H1 (cell line): Measurements from ENCODE around the gene VPS37C. TPM values are rescaled to one million over a fixed set of nuclear protein-coding genes. Genes with fewer than 3 reads are reported as not detected.

Experiments
- CHD7 ChIP-seq: fragments of 300-600 bp; sonication (generic); IDR thresholded peaks from 2 replicates; pipeline ENCODE4 v1.7.1; 2012; ENCODE audit warnings: low read length, moderate library complexity, mild to moderate bottlenecking, inconsistent platforms; ENCODE audit not compliant: insufficient replicate concordance
- JUND ChIP-seq: IDR thresholded peaks from 2 replicates; pipeline ENCODE4 v1.6.1; 2011; ENCODE audit warnings: mild to moderate bottlenecking, improper control_type of control experiment, low read length
- KDM4A ChIP-seq: IDR thresholded peaks from one replicate; pipeline ENCODE4 v1.7.1; 2012; ENCODE audit warnings: low read depth, mild to moderate bottlenecking, moderate library complexity, low read length, inconsistent platforms; ENCODE audit not compliant: severe bottlenecking
- PHF8 ChIP-seq: fragments of 200-600 bp; sonication (generic); conservative IDR thresholded peaks from 2 replicates; pipeline ENCODE4 v1.7.1; 2012; ENCODE audit warnings: low read depth, mild to moderate bottlenecking, inconsistent platforms, low read length, moderate library complexity
- POU5F1 ChIP-seq: IDR thresholded peaks from 2 replicates; pipeline ENCODE4 v1.6.1; 2011; ENCODE audit warnings: low read depth, mild to moderate bottlenecking, low read length, moderate library complexity
- RAD21 ChIP-seq, 2 experiments: IDR thresholded peaks in 1 of 2; conservative IDR thresholded peaks in 1 of 2; 2 replicates each; pipeline ENCODE4 v1.6.1; 2011; ENCODE audit warnings: low read depth in 2 of 2, low read length in 2 of 2, improper control_type of control experiment in 1 of 2, inconsistent platforms in 1 of 2, mild to moderate bottlenecking in 1 of 2, moderate library complexity in 1 of 2
- SIX5 ChIP-seq: IDR thresholded peaks from 2 replicates; pipeline ENCODE4 v1.6.1; 2011; ENCODE audit warnings: mild to moderate bottlenecking, low read depth, low read length
- SP2 ChIP-seq: IDR thresholded peaks from 2 replicates; pipeline ENCODE4 v1.6.1; 2012; ENCODE audit warnings: mild to moderate bottlenecking, low read length, inconsistent platforms
- TAF1 ChIP-seq: IDR thresholded peaks from 2 replicates; pipeline ENCODE4 v1.6.1; 2011; ENCODE audit warnings: mild to moderate bottlenecking, low read depth, low read length
- USF2 ChIP-seq: IDR thresholded peaks from 2 replicates; pipeline ENCODE4 v1.6.1; 2011; ENCODE audit warnings: low read length, improper control_type of control experiment
- polyA plus RNA-seq, 7 experiments: library from polyadenylated mRNA; depleted of rRNA in 3 of 7; stranded (reverse) in 5 of 7; unstranded in 2 of 7; fragments of >200 nt in 5 of 7; fragments of 200-250 nt in 2 of 7; gene quantifications; 1 replicate in 5 of 7; 2 replicates in 1 of 7; 4 replicates in 1 of 7; pipeline versions ENCODE4 v1.2.1 to v1.2.3, GENCODE V29; 2011 to 2013; ENCODE audit warnings: missing spikeins in 2 of 7, mixed read lengths in 2 of 7
- total RNA-seq: library from RNA; stranded (reverse); fragmentation: NEBNext Ultra II Directional; extraction: Animal tissue kit (Norgen Biotek cat#: 25700); gene quantifications from 2 replicates; pipeline ENCODE4 v1.2.1, GENCODE V29; 2021
- TF ChIP-seq, protein P1 (sequence below): IDR thresholded peaks from 2 replicates; pipeline ENCODE4 v1.6.1; 2012; ENCODE audit warnings: inconsistent platforms

Gene VPS37C
- total and polyA plus RNA-seq, 2 of the 8 experiments (the other 6 are each of a cell fraction or from before 2014, with no cell fraction given) = 12.9 to 21.0 TPM

GRCh38 chr11:61080526-61080925 is 80.7 kb downstream of the VPS37C start (continued):
- no peak for TF ChIP-seq CHD7
- TF ChIP-seq USF2 = no peak
- TF ChIP-seq TAF1 = no peak
- no peak for TF ChIP-seq POU5F1
- no peak for TF ChIP-seq SIX5
- TF ChIP-seq JUND = no peak
- TF ChIP-seq, protein P1, sequence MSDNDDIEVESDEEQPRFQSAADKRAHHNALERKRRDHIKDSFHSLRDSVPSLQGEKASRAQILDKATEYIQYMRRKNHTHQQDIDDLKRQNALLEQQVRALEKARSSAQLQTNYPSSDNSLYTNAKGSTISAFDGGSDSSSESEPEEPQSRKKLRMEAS = no peak
- no peak for TF ChIP-seq KDM4A
- no peak for TF ChIP-seq PHF8
- no peak for TF ChIP-seq SP2
- TF ChIP-seq RAD21 (IDR thresholded peaks at IDR 0.05 in 1 of 2, conservative IDR thresholded peaks at IDR 0.05 in 1 of 2; ENCODE audit: low read depth in 2 of 2, low read length in 2 of 2) = no peak
